ENCODE results near the gene MGAT5.

MGAT5 gene

DNA sequence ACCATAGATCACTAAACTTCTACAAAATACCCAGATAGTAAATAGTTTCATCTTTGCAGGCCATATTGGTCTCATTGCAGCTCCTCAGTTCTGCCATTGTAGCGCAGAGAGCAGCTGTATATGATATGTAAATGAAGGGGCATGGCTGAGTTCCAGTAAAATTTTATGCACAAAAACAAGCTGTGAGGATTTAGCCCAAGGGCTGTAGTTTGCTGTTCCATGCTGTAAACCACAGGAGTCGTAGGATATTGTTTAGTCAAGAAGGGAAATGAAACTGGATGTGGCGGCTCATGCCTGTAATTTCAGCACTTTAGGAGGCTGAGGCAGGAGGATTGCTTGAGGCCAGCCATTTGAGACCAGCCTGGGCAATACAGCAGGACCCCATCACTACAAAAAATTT, 83.0 kb downstream of the MGAT5 start:
- Histone ChIP-seq H3K27me3 (ENCODE audit: insufficient read depth, low read depth) (no peaks in the 10 kb centered on the region), H3K9ac (no peak overlapping the region), H3K4me3 (IDR thresholded peaks at IDR 0.05; ENCODE audit: insufficient read depth, low read depth, low read length) (no peak overlapping the region), H2AFZ (ENCODE audit: low read depth) (no peak overlapping the region), H3K79me2 (ENCODE audit: insufficient read depth, low read depth) (no peaks in the 10 kb centered on the region), H3K4me2 (no peak overlapping the region), H3K27ac (no peak overlapping the region), H4K20me1 (ENCODE audit: insufficient read depth) (no peaks in the 10 kb centered on the region), H3K4me1 (ENCODE audit: low read depth, poor library complexity, severe bottlenecking) (no peaks in the 10 kb centered on the region), H3K36me3 (ENCODE audit: insufficient read depth) (no peaks in the 10 kb centered on the region)
- TF ChIP-seq, protein P1, sequence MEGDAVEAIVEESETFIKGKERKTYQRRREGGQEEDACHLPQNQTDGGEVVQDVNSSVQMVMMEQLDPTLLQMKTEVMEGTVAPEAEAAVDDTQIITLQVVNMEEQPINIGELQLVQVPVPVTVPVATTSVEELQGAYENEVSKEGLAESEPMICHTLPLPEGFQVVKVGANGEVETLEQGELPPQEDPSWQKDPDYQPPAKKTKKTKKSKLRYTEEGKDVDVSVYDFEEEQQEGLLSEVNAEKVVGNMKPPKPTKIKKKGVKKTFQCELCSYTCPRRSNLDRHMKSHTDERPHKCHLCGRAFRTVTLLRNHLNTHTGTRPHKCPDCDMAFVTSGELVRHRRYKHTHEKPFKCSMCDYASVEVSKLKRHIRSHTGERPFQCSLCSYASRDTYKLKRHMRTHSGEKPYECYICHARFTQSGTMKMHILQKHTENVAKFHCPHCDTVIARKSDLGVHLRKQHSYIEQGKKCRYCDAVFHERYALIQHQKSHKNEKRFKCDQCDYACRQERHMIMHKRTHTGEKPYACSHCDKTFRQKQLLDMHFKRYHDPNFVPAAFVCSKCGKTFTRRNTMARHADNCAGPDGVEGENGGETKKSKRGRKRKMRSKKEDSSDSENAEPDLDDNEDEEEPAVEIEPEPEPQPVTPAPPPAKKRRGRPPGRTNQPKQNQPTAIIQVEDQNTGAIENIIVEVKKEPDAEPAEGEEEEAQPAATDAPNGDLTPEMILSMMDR (conservative IDR thresholded peaks at IDR 0.05; ENCODE audit: low read depth, low read length): no peak

DNA sequence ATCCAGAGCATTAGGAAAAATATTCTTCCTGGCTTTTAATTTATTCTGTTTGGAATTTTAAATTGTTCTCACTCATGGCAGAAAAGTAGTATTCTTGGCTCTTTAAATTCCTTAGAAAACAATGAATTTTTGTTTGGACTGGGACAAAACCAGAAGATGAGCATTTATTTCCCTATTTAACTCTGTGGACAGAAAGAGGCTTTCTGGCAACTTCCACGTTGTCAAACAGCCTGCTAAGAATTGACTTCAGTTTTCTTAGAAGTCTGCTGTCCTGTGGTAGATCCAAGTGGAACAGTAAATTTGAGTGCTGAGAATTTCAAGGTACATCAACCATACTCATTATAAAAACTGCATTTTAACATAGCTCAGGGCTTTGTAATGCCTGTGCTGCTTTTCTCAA, 83.8 kb downstream of the MGAT5 start:
- Histone ChIP-seq H3K9ac (no peak overlapping the region), H3K79me2 (ENCODE audit: insufficient read depth, low read depth) (no peaks in the 10 kb centered on the region), H3K36me3 (ENCODE audit: insufficient read depth) (no peaks in the 10 kb centered on the region), H4K20me1 (ENCODE audit: insufficient read depth) (no peaks in the 10 kb centered on the region), H3K27me3 (ENCODE audit: insufficient read depth, low read depth) (no peaks in the 10 kb centered on the region), H3K4me2 (no peak overlapping the region), H3K4me1 (ENCODE audit: low read depth, poor library complexity, severe bottlenecking) (no peaks in the 10 kb centered on the region), H3K4me3 (IDR thresholded peaks at IDR 0.05; ENCODE audit: insufficient read depth, low read depth, low read length) (no peak overlapping the region), H2AFZ (ENCODE audit: low read depth) (no peak overlapping the region), H3K27ac (no peak overlapping the region)
- TF ChIP-seq, protein P1 (conservative IDR thresholded peaks at IDR 0.05; ENCODE audit: low read depth, low read length): no peak

DNA sequence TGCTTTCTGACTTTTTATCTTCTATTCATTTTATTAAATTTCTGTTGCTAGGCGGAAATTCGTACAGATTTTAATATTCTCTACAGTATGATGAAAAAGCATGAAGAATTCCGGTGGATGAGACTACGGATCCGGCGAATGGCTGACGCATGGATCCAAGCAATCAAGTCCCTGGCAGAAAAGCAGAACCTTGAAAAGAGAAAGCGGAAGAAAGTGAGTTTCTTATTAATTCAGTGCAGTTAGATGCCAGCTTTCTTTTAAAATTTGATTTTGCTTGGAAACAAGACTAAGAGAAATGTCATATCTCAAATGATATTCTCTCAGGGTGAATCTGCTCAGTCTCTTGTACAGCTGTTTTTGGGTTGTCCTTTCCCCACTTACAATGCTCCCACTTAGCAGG, 84.3 kb downstream of the MGAT5 start:
- no peak overlapping the region for H3K27ac ChIP-seq
- no peaks in the 10 kb centered on the region for H3K36me3 ChIP-seq (ENCODE audit: insufficient read depth)
- no peak overlapping the region for H2AFZ ChIP-seq (ENCODE audit: low read depth)
- no peaks in the 10 kb centered on the region for H3K79me2 ChIP-seq (ENCODE audit: insufficient read depth, low read depth)
- no peaks in the 10 kb centered on the region for H3K27me3 ChIP-seq (ENCODE audit: insufficient read depth, low read depth)
- H3K4me1 ChIP-seq (ENCODE audit: low read depth, poor library complexity, severe bottlenecking): no peaks in the 10 kb centered on the region
- H3K9ac ChIP-seq: no peak overlapping the region
- no peak overlapping the region for H3K4me2 ChIP-seq
- H3K4me3 ChIP-seq (IDR thresholded peaks at IDR 0.05; ENCODE audit: insufficient read depth, low read depth, low read length): no peak overlapping the region
- H4K20me1 ChIP-seq (ENCODE audit: insufficient read depth): no peaks in the 10 kb centered on the region
- TF ChIP-seq, protein P1 (conservative IDR thresholded peaks at IDR 0.05; ENCODE audit: low read depth, low read length): no peak

- no peaks in the 10 kb centered on the region for H3K36me3 ChIP-seq (ENCODE audit: insufficient read depth)
- no peak overlapping the region for H3K9ac ChIP-seq
- no peak overlapping the region for H3K4me2 ChIP-seq
- TF ChIP-seq, protein P1 (conservative IDR thresholded peaks at IDR 0.05; ENCODE audit: low read depth, low read length): no peak
- no peak overlapping the region for H3K27ac ChIP-seq
- no peak overlapping the region for H3K4me3 ChIP-seq (IDR thresholded peaks at IDR 0.05; ENCODE audit: insufficient read depth, low read depth, low read length)
- H3K4me1 ChIP-seq (ENCODE audit: low read depth, poor library complexity, severe bottlenecking): no peaks in the 10 kb centered on the region
- no peaks in the 10 kb centered on the region for H4K20me1 ChIP-seq (ENCODE audit: insufficient read depth)
- no peaks in the 10 kb centered on the region for H3K79me2 ChIP-seq (ENCODE audit: insufficient read depth, low read depth)
- no peaks in the 10 kb centered on the region for H3K27me3 ChIP-seq (ENCODE audit: insufficient read depth, low read depth)
- no peak overlapping the region for H2AFZ ChIP-seq (ENCODE audit: low read depth)
Observed at GRCh38 chr2:134341476-134341875, 87.6 kb downstream of the MGAT5 start.
